Measurements from ENCODE around the gene RGS14.

The RGS14 gene

DNA sequence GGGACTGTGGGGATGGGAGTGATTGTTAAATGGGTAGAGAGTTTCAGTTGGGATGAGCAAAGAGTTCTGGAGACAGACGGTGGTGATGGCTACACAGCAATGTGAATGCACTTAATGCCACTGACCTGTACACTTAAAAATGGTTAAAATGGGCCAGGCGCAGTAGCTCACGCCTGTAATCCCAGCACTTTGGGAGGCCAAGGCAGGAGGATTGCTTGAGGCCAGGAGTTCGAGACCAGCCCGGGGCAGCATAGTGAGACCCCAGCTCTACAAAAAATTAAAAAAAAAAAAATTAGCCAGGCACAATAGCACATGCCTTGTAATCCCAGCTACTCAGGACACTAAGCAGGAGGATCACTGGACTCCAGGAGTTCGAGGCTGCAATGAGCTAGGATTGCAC lies 13.9 kb upstream of the RGS14 start:
- no peaks in the 10 kb centered on the region for H3K36me3 ChIP-seq
- TF ChIP-seq, protein P1, sequence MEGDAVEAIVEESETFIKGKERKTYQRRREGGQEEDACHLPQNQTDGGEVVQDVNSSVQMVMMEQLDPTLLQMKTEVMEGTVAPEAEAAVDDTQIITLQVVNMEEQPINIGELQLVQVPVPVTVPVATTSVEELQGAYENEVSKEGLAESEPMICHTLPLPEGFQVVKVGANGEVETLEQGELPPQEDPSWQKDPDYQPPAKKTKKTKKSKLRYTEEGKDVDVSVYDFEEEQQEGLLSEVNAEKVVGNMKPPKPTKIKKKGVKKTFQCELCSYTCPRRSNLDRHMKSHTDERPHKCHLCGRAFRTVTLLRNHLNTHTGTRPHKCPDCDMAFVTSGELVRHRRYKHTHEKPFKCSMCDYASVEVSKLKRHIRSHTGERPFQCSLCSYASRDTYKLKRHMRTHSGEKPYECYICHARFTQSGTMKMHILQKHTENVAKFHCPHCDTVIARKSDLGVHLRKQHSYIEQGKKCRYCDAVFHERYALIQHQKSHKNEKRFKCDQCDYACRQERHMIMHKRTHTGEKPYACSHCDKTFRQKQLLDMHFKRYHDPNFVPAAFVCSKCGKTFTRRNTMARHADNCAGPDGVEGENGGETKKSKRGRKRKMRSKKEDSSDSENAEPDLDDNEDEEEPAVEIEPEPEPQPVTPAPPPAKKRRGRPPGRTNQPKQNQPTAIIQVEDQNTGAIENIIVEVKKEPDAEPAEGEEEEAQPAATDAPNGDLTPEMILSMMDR (IDR thresholded peaks at IDR 0.05; ENCODE audit: low read depth, low read length): no peak
- no peak overlapping the region for H3K4me3 ChIP-seq (ENCODE audit: low read depth, low read length)
- no peaks in the 10 kb centered on the region for H3K9me3 ChIP-seq (ENCODE audit: severe bottlenecking)
- DNase-seq: no peak
- no peaks in the 10 kb centered on the region for H3K27me3 ChIP-seq (ENCODE audit: insufficient read depth, low read depth, severe bottlenecking)
- no peak overlapping the region for H3K27ac ChIP-seq

DNA sequence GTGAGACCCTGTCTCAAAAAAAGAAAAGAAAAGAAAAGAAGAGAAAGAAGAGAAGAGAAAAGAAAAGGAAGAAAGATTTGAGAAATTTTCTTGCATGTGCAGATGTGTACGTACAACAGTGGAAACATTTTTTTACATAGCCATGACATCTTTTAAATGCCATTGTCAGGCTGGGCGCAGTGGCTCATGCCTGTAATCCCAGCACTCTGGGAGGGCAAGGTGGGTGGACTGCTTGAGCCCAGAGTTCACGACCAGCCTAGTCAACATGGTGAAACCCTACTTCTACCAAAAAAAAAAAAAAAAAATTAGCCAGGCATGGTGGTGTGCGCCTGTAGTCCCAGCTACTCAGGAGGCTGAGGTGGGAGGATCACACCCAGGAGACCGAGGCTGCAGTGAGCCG lies 12.8 kb upstream of the RGS14 start:
- H3K27ac ChIP-seq: no peak overlapping the region
- H3K4me3 ChIP-seq (ENCODE audit: low read depth, low read length): no peak overlapping the region
- no peaks in the 10 kb centered on the region; the same call in 1 of the 2 replicates for H3K36me3 ChIP-seq
- no peaks in the 10 kb centered on the region for H3K27me3 ChIP-seq (ENCODE audit: insufficient read depth, low read depth, severe bottlenecking)
- DNase-seq: no peak
- TF ChIP-seq, protein P1 (IDR thresholded peaks at IDR 0.05; ENCODE audit: low read depth, low read length): no peak
- H3K9me3 ChIP-seq (ENCODE audit: severe bottlenecking): no peaks in the 10 kb centered on the region

- Histone ChIP-seq H3K4me3 (ENCODE audit: low read depth, low read length) (no peak overlapping the region), H3K36me3 (no peaks in the 10 kb centered on the region; the same call in 1 of the 2 replicates), H3K9me3 (ENCODE audit: severe bottlenecking) (no peaks in the 10 kb centered on the region), H3K27ac (no peak overlapping the region), H3K27me3 (ENCODE audit: insufficient read depth, low read depth, severe bottlenecking) (no peaks in the 10 kb centered on the region)
- TF ChIP-seq, protein P1 (IDR thresholded peaks at IDR 0.05; ENCODE audit: low read depth, low read length): no peak
- no peak for DNase-seq
These were observed 10.9 kb upstream of the RGS14 start for GRCh38 chr5:177346820-177347219.

DNA sequence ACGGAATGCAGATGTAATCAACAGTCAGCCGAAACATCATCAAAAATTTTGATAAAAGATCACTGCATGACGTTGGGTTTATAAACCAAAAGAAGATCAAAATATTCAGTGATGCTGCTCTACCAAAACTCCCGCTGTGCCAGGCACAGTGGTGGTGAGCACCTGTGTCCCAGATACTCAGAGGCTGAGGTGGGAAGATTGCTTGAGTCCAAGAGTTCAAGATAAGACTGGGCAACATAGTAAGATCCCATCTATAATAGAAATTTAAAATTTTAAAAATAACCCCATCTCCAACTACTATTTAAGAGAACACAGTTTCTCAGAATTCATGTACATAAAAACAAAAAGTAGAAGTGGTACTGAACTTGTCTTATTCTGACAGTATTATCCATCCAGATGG lies 10.0 kb upstream of the RGS14 start:
- H3K4me3 ChIP-seq (ENCODE audit: low read depth, low read length): no peak overlapping the region
- no peak for DNase-seq
- H3K9me3 ChIP-seq (ENCODE audit: severe bottlenecking): no peaks in the 10 kb centered on the region
- H3K27me3 ChIP-seq (ENCODE audit: insufficient read depth, low read depth, severe bottlenecking): no peaks in the 10 kb centered on the region
- H3K36me3 ChIP-seq: no peaks in the 10 kb centered on the region; the same call in 1 of the 2 replicates
- no peak overlapping the region for H3K27ac ChIP-seq
- TF ChIP-seq, protein P1 (IDR thresholded peaks at IDR 0.05; ENCODE audit: low read depth, low read length): no peak

GRCh38 chr5:177349362-177349647 lies 8.4 kb upstream of the RGS14 start:
- no peak for DNase-seq
- H3K4me3 ChIP-seq (ENCODE audit: low read depth, low read length): no peak overlapping the region
- H3K27ac ChIP-seq: no peak overlapping the region
- H3K9me3 ChIP-seq (ENCODE audit: severe bottlenecking): no peaks in the 10 kb centered on the region
- no peaks in the 10 kb centered on the region; the same call in 1 of the 2 replicates for H3K36me3 ChIP-seq
- TF ChIP-seq, protein P1 (IDR thresholded peaks at IDR 0.05; ENCODE audit: low read depth, low read length): no peak
- H3K27me3 ChIP-seq (ENCODE audit: insufficient read depth, low read depth, severe bottlenecking): no peaks in the 10 kb centered on the region

GRCh38 chr5:177349762-177350161 lies 8.0 kb upstream of the RGS14 start:
- DNase-seq: no peak
- no peaks in the 10 kb centered on the region for H3K27me3 ChIP-seq (ENCODE audit: insufficient read depth, low read depth, severe bottlenecking)
- TF ChIP-seq, protein P1 (IDR thresholded peaks at IDR 0.05; ENCODE audit: low read depth, low read length): no peak
- H3K9me3 ChIP-seq (ENCODE audit: severe bottlenecking): no peaks in the 10 kb centered on the region
- no peaks in the 10 kb centered on the region; the same call in 1 of the 2 replicates for H3K36me3 ChIP-seq
- no peak overlapping the region for H3K4me3 ChIP-seq (ENCODE audit: low read depth, low read length)
- no peak overlapping the region for H3K27ac ChIP-seq
